Psoas muscle (tissue), 8 donors: ENCODE measurements around the gene DGKB. TPM values are rescaled to one million over a fixed set of nuclear protein-coding genes. Genes with fewer than 3 reads are reported as not detected.

Experiments used
- ATAC-seq, 4 donors: fragments of 200-7000 bp; cut with Tn5 transposase; one replicate each; pipeline ENCODE4 v1.9.1; 2020; ENCODE audit warnings: moderate library complexity in 3 of 4, mild to moderate bottlenecking in 2 of 4
- DNase-seq, 2 donors: peaks; one replicate each; pipeline ENCODE4 v3.0.0-alpha.2; 2020
- H3K27ac ChIP-seq: fragments of 200-600 bp; one replicate; pipeline ENCODE4 v1.8.0; 2022
- H3K27me3 ChIP-seq, 3 donors: fragments of 200-600 bp in 1 of 3; one replicate each; pipeline versions ENCODE4 v1.6.1 to v1.8.0; 2013 to 2022; ENCODE audit warnings: low read length in 2 of 3, mild to moderate bottlenecking in 2 of 3, moderate library complexity in 1 of 3; ENCODE audit not compliant: insufficient read depth in 3 of 3
- H3K36me3 ChIP-seq, 2 donors: fragments of 200-600 bp in 1 of 2; one replicate each; pipeline versions ENCODE4 v1.6.1 to v1.8.0; 2013 to 2022; ENCODE audit warnings: low read depth in 1 of 2, mild to moderate bottlenecking in 1 of 2, moderate library complexity in 1 of 2; ENCODE audit not compliant: insufficient read depth in 1 of 2
- H3K4me1 ChIP-seq: fragments of 200-600 bp; one replicate; pipeline ENCODE4 v1.8.0; 2022
- H3K4me3 ChIP-seq: fragments of 200-600 bp; one replicate; pipeline ENCODE4 v1.8.0; 2022; ENCODE audit warnings: mild to moderate bottlenecking
- H3K9me3 ChIP-seq: fragments of 200-600 bp; one replicate; pipeline ENCODE4 v1.8.0; 2022
- CTCF ChIP-seq: fragments of 200-600 bp; IDR thresholded peaks from one replicate; pipeline ENCODE4 v1.8.0; 2022; ENCODE audit warnings: antibody characterized with exemption
- WGBS, 3 donors: extraction: QIAGEN DNeasy Blood & Tissue Kit; methylation state at CpG; one replicate each; pipeline versions ENCODE4 v1.1.6 to v1.1.7; 2013; 5-methylcytosine and 5-hydroxymethylcytosine counted together
- intact Hi-C, 2 donors: fragments of 100-400 bp; cut with DNase I; formaldehyde crosslinking; loops; one replicate each; pipeline versions ENCODE4 v1.11.0 to v1.14.2; 2022
- polyA plus RNA-seq, 3 donors: library from polyadenylated mRNA; stranded (reverse); fragments of 200-250 nt; gene quantifications; one replicate each; pipeline ENCODE4 v1.2.3, GENCODE V29; 2013
- total RNA-seq, 4 donors: library from RNA; stranded (reverse); fragmentation: NEBNext Ultra II Directional in 2 of 4; extraction: Animal tissue kit (Norgen Biotek cat#: 25700) in 2 of 4; gene quantifications; one replicate each; pipeline versions ENCODE4 v1.2.1 to v1.2.4, GENCODE V29; 2021 to 2023
- donor health status: healthy with polysubstance abuse.
- donor health status: DM: no; HTN: no; CAD: no; lungs with moderate emphysema.
- donor health status: Bipolar disorder and iron deficiency.
- donor health status: healthy.
- donor health status: DM: yes; HTN: yes; CAD: no.
- donor health status: DM: no; HTN: no; CAD: no.
- donor health status: DM: no; HTN: no; CAD: no.
- donor health status: DM: yes; HTN: yes; CAD: no.

The DGKB gene
- total and polyA plus RNA-seq, 7 donors = 0.01 to 0.26 (median 0.04) TPM; not detected in 2

GRCh38 chr7:14687241-14687640 is 215.3 kb downstream of the DGKB start:
- ATAC-seq = no peak
- Histone ChIP-seq H3K27me3 (no peaks in the 10 kb centered on the region), H3K36me3 (no peaks in the 10 kb centered on the region), H3K27ac (no peak overlapping the region), H3K4me1 (no peaks in the 10 kb centered on the region), H3K9me3 (no peaks in the 10 kb centered on the region), H3K4me3 (no peak overlapping the region)
- DNase-seq = no peak
- WGBS, 3 donors = 88 to 95% (median 90%) methylated on average over 3 of the region's 3 CpGs
- intact Hi-C loops = no loop called here
- TF ChIP-seq CTCF = no peak

- 39 to 48% (median 48%) methylated on average over 7 of the region's 7 CpGs for WGBS, 3 donors
- intact Hi-C loops = no loop called here
- no peak overlapping the region for H3K27ac ChIP-seq
- H3K4me3 ChIP-seq = no peak overlapping the region
- no peaks in the 10 kb centered on the region for H3K27me3 ChIP-seq
- H3K9me3 ChIP-seq = no peaks in the 10 kb centered on the region
- DNase-seq (no peak), ATAC-seq (no peak)
- TF ChIP-seq CTCF = no peak
- no peaks in the 10 kb centered on the region for H3K4me1 ChIP-seq
- no peaks in the 10 kb centered on the region for H3K36me3 ChIP-seq
These were observed 217.4 kb downstream of the DGKB start for GRCh38 chr7:14685167-14685566.

- DNase-seq = no peak
- 84 to 88% (median 87%) methylated on average over 4 of the region's 4 CpGs for WGBS, 3 donors
- intact Hi-C loops = no loop called here
- no peak for ATAC-seq
- Histone ChIP-seq H3K27me3 (no peaks in the 10 kb centered on the region), H3K27ac (no peak overlapping the region), H3K36me3 (no peaks in the 10 kb centered on the region), H3K4me3 (no peak overlapping the region), H3K4me1 (no peaks in the 10 kb centered on the region), H3K9me3 (no peaks in the 10 kb centered on the region)
- TF ChIP-seq CTCF = no peak
These were observed 219.6 kb downstream of the DGKB start for GRCh38 chr7:14682910-14683465.

- no peak overlapping the region for H3K27ac ChIP-seq
- 96 to 100% (median 97%) methylated on average over 1 of the region's 1 CpG for whole genome bisulfite sequencing, 3 donors
- no peaks in the 10 kb centered on the region for H3K9me3 ChIP-seq
- no peak overlapping the region for H3K4me3 ChIP-seq
- no peaks in the 10 kb centered on the region for H3K36me3 ChIP-seq
- no peaks in the 10 kb centered on the region for H3K4me1 ChIP-seq
- DNase-seq = no peak
- intact Hi-C loops = no loop called here
- no peak for ATAC-seq
- H3K27me3 ChIP-seq = no peaks in the 10 kb centered on the region
- no peak for TF ChIP-seq CTCF
These were observed 225.7 kb downstream of the DGKB start for GRCh38 chr7:14676896-14677295.

- TF ChIP-seq CTCF = no peak
- intact Hi-C loops = no loop called here
- H3K27ac ChIP-seq = no peak overlapping the region
- ATAC-seq (no peak), DNase-seq (no peak)
- H3K36me3 ChIP-seq = no peaks in the 10 kb centered on the region
- H3K9me3 ChIP-seq = no peaks in the 10 kb centered on the region
- no peaks in the 10 kb centered on the region for H3K4me1 ChIP-seq
- H3K4me3 ChIP-seq = no peak overlapping the region
- no peaks in the 10 kb centered on the region for H3K27me3 ChIP-seq
These were observed 229.3 kb downstream of the DGKB start for GRCh38 chr7:14673202-14673601.
